ENCODE data around the gene CCDC88C. TPM values are rescaled to one million over a fixed set of nuclear protein-coding genes. Genes with fewer than 3 reads are reported as not detected.
"Not testable (repeated sequence)": the region's sequence is repeated elsewhere in the genome, so short reads cannot be mapped to it uniquely, and the experiment has no call there.

CCDC88C gene
- total RNA-seq, 1 experiment from 2014 or later: 29.8 TPM

- H3K36me3 Mint-ChIP-seq (ENCODE audit: insufficient read depth, unreplicated experiment): no peaks in the 10 kb centered on the region
- Histone ChIP-seq H3K9me3 (no peaks in the 10 kb centered on the region), H3K36me3 (ENCODE audit: control insufficient read depth, insufficient read depth, low read length) (no peaks in the 10 kb centered on the region), H3K27me3 (replicated peaks; ENCODE audit: control insufficient read depth, insufficient read depth, low read length) (no peaks in the 10 kb centered on the region), H3K4me1 (peaks cover 10% of the 10 kb centered on the region), H3K4me3 (ENCODE audit: low read depth, low read length) (no peak overlapping the region)
- no peaks in the 10 kb centered on the region for H3K4me1 Mint-ChIP-seq (ENCODE audit: low read depth, unreplicated experiment)
- BruUV-seq (replicated peaks): no TSS peak
- H3K27me3 Mint-ChIP-seq (ENCODE audit: insufficient read depth, unreplicated experiment): no peaks in the 10 kb centered on the region
- intact Hi-C loops (cut with micrococcal nuclease; ENCODE audit: unreplicated experiment): no loop called here
- DNase-seq: no peak
- no peak for TF ChIP-seq CTCF (IDR thresholded peaks at IDR 0.05; ENCODE audit: insufficient read depth in 1 of 2, low read depth in 1 of 2, low read length in 1 of 2, severe bottlenecking in 1 of 2, unreplicated experiment in 1 of 2)
- no peak overlapping the region for H3K4me3 Mint-ChIP-seq (ENCODE audit: unreplicated experiment)
- POLR2A ChIA-PET: no interaction called here
- peaks cover 10% of the 10 kb centered on the region for H3K9me3 Mint-ChIP-seq (ENCODE audit: unreplicated experiment)
- no peak overlapping the region for H3K27ac Mint-ChIP-seq (ENCODE audit: unreplicated experiment)
- CTCF ChIA-PET: interaction anchor here (1.2 kb wide), 1 partner anchor 348 kb away, joined by 3 read pairs; no protein-coding TSS in a partner anchor
Observed at GRCh38 chr14:91250912-91251311, 166.7 kb downstream of the CCDC88C start.

GRCh38 chr14:91249841-91250616, 167.6 kb downstream of the CCDC88C start:
- H3K4me3 ChIP-seq (ENCODE audit: low read depth, low read length): no peak overlapping the region
- H3K27me3 Mint-ChIP-seq (ENCODE audit: insufficient read depth, unreplicated experiment): no peaks in the 10 kb centered on the region
- no peaks in the 10 kb centered on the region for H3K36me3 Mint-ChIP-seq (ENCODE audit: insufficient read depth, unreplicated experiment)
- peaks cover 10% of the 10 kb centered on the region for H3K9me3 Mint-ChIP-seq (ENCODE audit: unreplicated experiment)
- H3K9me3 ChIP-seq: no peaks in the 10 kb centered on the region
- intact Hi-C loops (cut with micrococcal nuclease; ENCODE audit: unreplicated experiment): no loop called here
- BruUV-seq (replicated peaks): no TSS peak
- H3K27me3 ChIP-seq (replicated peaks; ENCODE audit: control insufficient read depth, insufficient read depth, low read length): no peaks in the 10 kb centered on the region
- H3K4me1 ChIP-seq: peaks cover 10% of the 10 kb centered on the region
- H3K4me1 Mint-ChIP-seq (ENCODE audit: low read depth, unreplicated experiment): no peaks in the 10 kb centered on the region
- H3K27ac Mint-ChIP-seq (ENCODE audit: unreplicated experiment): no peak overlapping the region
- no peaks in the 10 kb centered on the region for H3K36me3 ChIP-seq (ENCODE audit: control insufficient read depth, insufficient read depth, low read length)
- no peak overlapping the region for H3K4me3 Mint-ChIP-seq (ENCODE audit: unreplicated experiment)
- no peak for TF ChIP-seq CTCF (IDR thresholded peaks at IDR 0.05; ENCODE audit: insufficient read depth in 1 of 2, low read depth in 1 of 2, low read length in 1 of 2, severe bottlenecking in 1 of 2, unreplicated experiment in 1 of 2)
- POLR2A ChIA-PET: no interaction called here
- no peak for DNase-seq
- CTCF ChIA-PET: interaction anchor here (1.2 kb wide), 1 partner anchor 347 kb away, joined by 3 read pairs; no protein-coding TSS in a partner anchor

DNA sequence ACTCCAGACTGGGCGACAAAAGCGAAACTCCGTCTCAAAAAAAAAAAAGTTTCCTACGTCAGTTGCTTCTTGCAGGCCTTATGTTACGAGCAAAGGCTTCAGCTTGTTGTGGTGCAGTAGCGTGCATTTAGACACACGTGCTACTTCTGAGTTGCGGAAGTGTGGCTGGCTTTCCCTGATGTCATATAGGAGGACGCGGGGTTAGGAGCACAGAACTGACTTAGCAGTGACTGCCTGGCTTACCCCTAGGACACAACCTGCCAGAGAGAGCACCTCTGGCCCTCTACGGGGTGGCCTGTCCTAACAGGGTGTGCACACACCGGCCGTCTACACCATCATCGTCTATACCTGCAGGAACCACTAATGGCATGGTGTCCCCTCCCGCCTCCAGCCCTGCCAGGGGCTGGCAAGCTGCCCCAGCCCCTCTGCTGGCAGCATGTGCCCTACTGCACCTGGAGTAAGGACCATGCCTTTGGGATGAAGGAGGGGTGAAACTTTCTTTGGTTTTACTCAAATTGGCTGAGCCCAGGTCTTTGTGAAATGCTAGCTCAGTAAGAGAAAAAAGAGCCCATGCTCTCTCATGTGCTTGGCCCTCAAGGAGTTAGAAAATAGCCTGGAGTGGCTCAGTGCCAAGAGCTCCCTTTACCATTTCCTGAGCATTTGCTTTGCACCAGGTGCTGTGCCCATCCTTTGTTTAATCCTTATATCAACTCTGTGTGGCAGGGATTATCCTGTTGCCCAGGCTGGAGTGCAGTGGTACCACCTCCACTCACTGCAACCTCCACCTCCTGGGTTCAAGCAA, 171.4 kb downstream of the CCDC88C start:
- no peaks in the 10 kb centered on the region for H3K27me3 ChIP-seq (replicated peaks; ENCODE audit: control insufficient read depth, insufficient read depth, low read length)
- intact Hi-C loops (cut with micrococcal nuclease; ENCODE audit: unreplicated experiment): no loop called here
- no peaks in the 10 kb centered on the region for H3K36me3 Mint-ChIP-seq (ENCODE audit: insufficient read depth, unreplicated experiment)
- H3K4me1 Mint-ChIP-seq (ENCODE audit: low read depth, unreplicated experiment): no peaks in the 10 kb centered on the region
- TF ChIP-seq CTCF (IDR thresholded peaks at IDR 0.05; ENCODE audit: insufficient read depth in 1 of 2, low read depth in 1 of 2, low read length in 1 of 2, severe bottlenecking in 1 of 2, unreplicated experiment in 1 of 2): no peak
- no peak for DNase-seq
- no TSS peak for BruUV-seq (replicated peaks)
- ChIA-PET CTCF (no interaction called here), POLR2A (no interaction called here)
- H3K9me3 ChIP-seq: no peaks in the 10 kb centered on the region
- H3K27ac Mint-ChIP-seq (ENCODE audit: unreplicated experiment): no peak overlapping the region
- H3K36me3 ChIP-seq (ENCODE audit: control insufficient read depth, insufficient read depth, low read length): no peaks in the 10 kb centered on the region
- H3K4me3 ChIP-seq (ENCODE audit: low read depth, low read length): no peak overlapping the region
- peaks cover 10% of the 10 kb centered on the region for H3K9me3 Mint-ChIP-seq (ENCODE audit: unreplicated experiment)
- no peaks in the 10 kb centered on the region for H3K4me1 ChIP-seq
- H3K4me3 Mint-ChIP-seq (ENCODE audit: unreplicated experiment): no peak overlapping the region
- H3K27me3 Mint-ChIP-seq (ENCODE audit: insufficient read depth, unreplicated experiment): peaks cover 5% of the 10 kb centered on the region

GRCh38 chr14:91245616-91246015, 172.0 kb downstream of the CCDC88C start:
- H3K27ac Mint-ChIP-seq (ENCODE audit: unreplicated experiment); H3K4me1 Mint-ChIP-seq (ENCODE audit: low read depth, unreplicated experiment); H3K36me3 ChIP-seq (ENCODE audit: control insufficient read depth, insufficient read depth, low read length); POLR2A ChIA-PET; H3K4me1 ChIP-seq; H3K4me3 ChIP-seq (ENCODE audit: low read depth, low read length); H3K27me3 ChIP-seq (replicated peaks; ENCODE audit: control insufficient read depth, insufficient read depth, low read length); BruUV-seq (replicated peaks); CTCF ChIA-PET; H3K9me3 ChIP-seq; H3K4me3 Mint-ChIP-seq (ENCODE audit: unreplicated experiment); H3K36me3 Mint-ChIP-seq (ENCODE audit: insufficient read depth, unreplicated experiment); H3K9me3 Mint-ChIP-seq (ENCODE audit: unreplicated experiment); DNase-seq; intact Hi-C loops (cut with micrococcal nuclease; ENCODE audit: unreplicated experiment); H3K27me3 Mint-ChIP-seq (ENCODE audit: insufficient read depth, unreplicated experiment): not testable (repeated sequence)
